DMS79 treated with DMSO at 0.1 percent for 48 hours (cell line): ENCODE measurements around the gene TUBB8.
A peak's percentile ranks its signal among the peaks of the same experiment; 100 is the strongest.
"Not testable (repeated sequence)": the region's sequence is repeated elsewhere in the genome, so short reads cannot be mapped to it uniquely, and the experiment has no call there.

Experiments
- DNase-seq: peaks from one replicate; lab custom pipeline; 2025; lab: John Stamatoyannopoulos, UW

Gene TUBB8

DNA sequence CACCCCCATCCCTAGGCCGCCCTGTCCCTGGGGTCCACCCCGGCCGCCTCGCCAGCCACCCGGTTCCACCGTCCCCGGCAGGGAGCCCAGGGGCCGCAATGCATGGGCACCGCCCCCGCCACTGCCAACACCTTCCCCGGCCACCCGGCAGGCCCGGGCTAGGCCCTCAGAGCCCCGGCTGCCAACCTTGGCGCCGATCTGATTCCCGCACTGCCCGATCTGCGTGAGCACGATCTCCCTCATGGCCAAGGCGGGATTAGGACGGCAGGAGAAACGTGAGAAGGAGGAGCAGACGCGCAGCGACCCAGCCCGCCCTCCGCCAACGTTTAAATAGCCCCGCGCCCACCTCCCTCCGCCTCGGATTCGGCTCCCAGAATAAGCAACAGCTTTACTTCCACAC lies at the start of gene TUBB8:
Gene TUBB8, minus strand, starts transcription at position 301 of the 400 bp plus-strand sequence. Its CDS starts 58 bp downstream, at position 243.
- DNase-seq: no peak

DNA sequence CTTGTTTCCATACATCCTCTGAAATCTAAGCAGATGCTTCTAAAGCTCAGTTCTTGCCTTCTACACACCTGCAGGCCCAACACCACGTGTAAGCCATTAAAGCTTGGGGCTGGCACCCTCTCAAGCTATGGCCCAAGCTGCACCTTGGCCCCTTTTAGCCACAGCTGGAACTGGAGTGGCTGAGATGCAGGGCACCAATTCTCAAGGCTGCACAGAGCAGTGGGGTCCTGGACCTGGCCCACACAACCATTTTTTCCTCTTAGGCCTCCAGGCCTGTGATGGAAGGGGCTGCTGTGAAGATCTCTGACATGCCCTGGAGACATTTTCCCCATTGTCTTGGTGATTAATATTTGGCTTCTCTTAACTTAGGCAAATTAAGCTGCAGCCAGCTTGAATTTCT lies 47.4 kb upstream of the TUBB8 start:
- no peak for DNase-seq

DNA sequence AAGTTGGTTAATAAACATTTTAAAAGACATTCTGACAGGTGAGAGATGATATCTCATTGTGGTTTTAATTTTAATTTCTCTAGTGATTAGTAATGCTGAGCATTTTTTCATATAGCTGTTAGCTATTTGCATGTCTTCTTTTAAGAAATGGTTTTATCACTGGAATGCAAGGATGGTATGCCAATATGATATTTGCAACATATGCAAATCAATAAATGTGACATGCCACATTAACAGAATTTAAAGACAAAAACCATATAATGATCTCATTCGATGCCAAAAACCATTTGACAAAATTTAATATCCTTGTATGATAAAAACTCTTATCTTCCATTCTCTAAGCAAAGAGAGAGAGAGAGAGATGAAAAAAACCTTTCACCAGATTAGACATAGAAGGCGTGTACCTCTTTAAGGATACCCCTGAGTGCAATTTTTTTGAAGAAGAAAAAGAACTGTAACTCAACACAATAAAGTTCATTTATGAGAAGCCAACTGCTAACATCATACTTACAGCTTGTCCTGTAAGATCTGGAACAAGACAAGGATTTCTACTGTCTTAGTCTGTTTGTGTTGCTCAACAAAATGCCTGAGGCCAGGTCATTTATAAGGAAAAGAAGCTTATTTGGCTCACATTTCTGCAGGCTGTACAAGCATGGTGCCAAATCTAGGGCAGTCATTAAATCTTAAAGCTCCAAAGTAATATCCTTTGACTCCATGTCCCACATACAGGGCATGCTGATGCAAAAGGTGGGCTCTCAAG lies 46.4 kb upstream of the TUBB8 start:
- no peak for DNase-seq

DNA sequence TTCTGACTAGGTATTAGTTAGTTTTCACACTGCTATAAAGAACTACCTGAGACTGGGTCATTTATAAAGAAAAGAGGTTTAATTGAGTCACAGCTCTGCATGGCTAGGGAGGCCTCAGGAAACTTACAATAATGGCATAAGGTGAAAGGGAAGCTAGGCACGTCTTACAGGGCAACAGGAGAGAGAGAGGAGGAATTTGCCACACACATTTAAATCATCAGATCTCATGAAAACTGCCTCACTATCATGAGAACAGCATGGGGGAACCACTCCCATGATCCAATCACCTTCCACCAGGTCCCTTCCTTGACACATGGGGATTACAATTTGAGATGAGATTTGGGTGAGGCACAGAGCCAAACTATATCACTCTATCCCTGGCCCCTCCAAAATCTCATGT lies 45.5 kb upstream of the TUBB8 start:
- DNase-seq: no peak

DNA sequence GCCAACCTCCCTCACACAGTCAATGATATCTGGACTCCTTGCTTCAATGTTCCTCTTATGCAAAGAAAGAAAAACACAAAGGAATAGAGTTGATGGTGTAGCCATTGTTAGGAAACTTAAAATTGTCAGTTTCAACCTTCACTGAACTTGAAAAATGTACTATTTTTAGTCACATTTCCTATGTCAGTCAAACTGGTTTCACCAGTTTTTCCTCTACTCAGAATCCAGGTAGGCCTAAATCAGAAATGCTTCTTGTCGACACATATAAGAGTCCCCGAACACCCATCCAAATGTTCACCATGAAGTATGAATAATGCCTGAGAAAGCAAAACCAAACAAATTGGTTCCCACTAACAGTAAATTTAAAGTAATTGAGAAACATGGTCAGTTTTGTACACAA lies 43.8 kb upstream of the TUBB8 start:
- DNase-seq: no peak

DNA sequence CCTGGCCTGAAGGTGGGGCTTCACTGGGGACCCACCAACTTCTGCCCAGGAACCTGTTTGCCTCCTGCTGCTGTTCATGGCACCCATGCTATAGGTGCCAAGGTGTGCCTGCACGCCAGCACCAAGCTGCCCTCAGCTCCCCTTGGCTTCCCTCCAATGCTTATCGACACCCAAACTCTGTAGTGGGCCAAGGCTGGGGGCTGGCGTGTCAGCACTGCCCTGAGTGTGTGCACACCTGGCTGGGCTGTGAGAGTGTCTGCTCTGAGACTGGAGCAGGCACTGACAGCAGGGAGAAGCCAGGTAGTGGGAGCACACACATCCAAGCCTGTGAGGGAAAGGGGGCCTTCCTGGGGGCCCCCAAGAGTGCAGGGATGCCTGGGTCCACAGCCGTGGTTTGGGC lies 43.1 kb upstream of the TUBB8 start:
- DNase-seq: no peak

DNA sequence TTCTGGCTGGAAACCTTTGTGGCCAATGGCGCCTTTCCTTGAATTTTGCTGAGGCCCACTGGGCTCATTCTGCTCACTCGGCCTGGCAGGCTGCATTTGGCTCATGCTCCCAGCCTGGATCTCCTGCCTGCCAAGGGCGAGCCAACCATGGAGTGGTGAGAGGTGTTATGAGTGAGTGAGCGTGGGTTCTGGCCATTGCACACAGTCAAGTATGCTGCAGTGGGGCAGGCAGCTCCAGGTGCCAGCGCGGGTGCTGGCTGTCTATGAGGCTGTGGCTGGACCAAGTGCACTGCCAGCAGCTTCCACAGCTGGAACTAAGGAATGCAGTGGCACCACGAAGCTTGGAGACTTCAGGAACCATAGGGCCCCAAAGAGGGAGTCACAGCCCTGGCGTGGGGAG lies 42.2 kb upstream of the TUBB8 start:
- no peak for DNase-seq

DNA sequence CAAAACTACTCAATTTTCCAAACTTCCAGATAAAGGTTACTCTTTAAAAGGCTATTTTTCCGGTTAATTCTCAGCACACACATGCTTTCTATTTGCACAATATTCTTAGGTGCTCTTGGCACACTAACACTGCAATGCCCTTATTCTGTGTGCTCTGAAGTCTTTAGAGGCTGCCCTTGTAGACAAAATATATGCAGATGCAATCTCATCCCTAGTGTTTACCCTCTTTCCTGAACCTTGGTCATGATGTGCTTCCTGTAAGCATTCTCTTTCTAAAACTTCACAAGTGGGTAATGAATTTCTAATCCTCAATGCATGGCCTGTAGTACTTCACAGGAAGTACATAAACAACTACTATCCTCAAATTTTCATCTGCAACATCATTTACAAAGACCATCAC lies 41.1 kb upstream of the TUBB8 start:
- no peak for DNase-seq

DNA sequence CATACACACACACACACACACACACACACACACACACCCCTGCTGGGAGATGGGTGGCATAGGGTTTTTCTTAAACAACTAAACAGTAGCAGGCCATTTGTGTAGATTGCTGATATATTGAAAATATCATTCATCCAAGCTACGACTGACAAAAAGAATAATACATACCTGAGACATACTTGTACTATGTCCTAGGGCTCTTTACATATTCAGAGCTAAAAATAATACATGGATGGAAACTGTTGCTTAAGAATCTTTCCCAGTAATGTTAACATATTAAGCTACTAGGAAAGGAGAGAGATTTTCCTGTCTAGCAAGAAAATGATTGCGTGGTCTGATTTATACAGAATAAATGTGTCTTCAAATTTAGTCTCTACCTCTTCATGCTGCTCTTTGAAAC lies 40.2 kb upstream of the TUBB8 start:
- DNase-seq: no peak

DNA sequence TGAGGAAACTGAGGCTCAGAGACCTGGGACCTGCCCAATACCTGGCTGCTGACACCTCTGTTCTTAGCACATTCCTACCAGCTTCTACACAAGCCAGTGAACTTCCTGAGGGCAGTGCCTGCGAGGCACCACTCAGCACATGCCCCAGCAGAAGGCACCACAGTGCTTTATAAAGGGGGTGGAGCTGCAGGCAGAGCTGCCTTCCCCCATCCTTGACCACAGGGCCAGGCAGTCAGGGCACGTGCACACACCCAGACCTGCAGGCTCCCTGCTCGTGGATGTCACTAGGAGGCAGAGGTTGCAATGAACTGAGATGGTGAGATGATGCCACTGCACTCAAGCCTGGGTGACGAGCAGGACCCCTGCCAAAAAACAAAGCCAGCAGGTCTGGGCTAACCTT lies 39.2 kb upstream of the TUBB8 start:
- no peak for DNase-seq

DNA sequence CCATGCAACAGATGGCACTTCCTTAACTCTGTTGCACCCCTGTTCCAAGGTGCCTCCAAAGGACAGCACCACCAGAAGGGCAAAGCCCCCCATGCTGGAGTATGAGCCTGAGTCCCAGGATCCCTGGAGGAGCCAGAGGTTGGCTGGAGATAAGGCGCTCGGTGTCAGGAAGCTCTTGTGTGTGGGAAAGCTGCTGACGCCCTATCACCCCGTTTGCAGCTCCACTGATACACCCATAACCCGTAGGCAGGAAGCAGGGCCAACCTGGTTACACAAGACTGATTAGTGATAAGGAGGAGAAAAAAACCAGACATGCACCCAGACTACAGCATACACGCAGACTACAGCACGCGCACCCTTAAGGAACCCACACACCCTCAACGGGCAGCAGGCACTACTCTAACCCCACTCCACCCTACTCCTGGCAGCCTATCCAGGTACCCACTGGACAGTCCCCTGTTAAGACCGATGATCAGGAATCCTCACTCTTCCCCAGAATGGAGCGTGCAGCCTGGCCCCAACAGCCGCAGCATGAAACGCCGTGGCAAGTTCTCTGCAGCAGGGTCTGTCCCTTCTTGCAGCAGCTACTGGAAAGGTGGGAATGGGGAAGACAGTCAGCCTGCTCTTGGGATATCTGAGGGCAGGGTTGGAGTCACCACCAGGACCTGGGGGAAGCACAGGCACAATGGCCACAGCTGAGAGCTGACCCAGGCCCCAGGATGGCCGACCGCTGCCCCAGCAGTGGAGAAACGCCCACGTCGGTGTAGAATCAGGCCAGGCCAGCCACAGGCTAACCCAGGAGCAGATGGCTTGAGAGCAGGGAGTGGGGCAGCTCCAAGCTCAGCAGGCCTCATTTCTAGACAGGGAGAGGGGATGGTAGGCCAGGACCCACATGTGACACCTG lies 38.3 kb upstream of the TUBB8 start:
- no peak for DNase-seq

DNA sequence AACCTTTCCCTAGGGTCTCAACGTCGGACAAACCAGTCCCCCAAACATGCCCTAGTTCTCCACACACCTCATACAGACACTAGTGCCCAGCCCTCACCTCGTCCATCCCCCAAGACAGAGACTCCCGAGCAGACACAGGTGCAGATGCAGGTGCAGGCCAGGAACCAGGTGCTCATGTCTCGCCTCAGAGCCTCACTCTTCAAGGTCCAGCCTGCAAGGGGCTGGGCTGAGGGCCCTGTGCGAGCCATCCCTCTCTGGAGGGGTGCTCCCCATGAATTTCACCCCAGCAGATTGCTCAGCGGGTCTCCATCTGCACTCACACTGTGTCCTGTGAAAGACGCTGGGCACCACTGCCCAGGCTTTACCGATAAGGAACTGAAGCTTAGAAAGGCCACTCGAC lies 36.9 kb upstream of the TUBB8 start:
- DNase-seq: no peak

DNA sequence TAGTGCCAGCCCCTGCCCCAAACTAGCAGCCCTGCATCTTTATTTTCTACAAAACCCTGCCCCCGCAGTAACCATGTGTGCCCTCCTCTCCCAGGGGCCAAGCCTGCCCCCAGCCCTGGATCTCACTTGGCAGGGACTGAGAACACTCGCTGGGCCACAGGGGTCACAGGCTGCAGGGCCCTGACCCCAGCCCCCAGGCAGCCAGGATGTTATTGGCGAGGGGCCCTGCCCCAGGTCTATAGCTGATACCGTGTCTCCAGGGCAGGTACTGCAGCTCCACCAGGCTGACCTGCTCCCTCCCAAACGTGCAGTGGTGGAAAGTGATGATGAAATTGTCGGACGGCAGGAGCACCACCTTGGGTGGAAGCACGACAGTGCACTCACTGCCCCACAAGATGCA lies 35.9 kb upstream of the TUBB8 start:
- DNase-seq: no peak

DNA sequence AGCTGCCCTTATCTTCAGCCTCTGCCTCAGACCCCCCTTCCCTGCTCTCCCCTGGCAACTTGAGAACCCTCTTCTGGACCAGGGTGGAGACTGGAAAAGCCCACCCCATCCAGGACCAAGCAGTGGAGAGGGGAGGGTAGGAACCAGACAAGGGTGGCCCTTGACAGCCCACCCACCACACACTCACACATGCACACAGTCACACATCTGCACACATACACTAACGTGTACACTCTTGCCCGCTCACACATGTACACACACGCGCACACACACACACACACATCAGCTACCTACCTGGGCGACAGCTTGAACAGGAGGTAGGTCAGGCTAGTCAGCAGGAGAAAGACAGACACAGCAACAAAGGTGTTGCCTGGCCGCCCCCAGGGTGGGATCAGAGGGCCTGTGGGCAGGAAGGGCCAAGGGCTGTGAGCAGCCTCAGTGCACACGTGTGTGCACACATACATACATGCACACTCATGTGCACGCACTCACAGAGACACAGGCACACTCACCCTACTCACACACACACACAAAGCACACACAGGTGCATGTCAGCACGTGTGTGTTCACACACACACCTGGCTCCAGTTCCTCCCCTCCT lies 34.9 kb upstream of the TUBB8 start:
- no peak for DNase-seq

DNA sequence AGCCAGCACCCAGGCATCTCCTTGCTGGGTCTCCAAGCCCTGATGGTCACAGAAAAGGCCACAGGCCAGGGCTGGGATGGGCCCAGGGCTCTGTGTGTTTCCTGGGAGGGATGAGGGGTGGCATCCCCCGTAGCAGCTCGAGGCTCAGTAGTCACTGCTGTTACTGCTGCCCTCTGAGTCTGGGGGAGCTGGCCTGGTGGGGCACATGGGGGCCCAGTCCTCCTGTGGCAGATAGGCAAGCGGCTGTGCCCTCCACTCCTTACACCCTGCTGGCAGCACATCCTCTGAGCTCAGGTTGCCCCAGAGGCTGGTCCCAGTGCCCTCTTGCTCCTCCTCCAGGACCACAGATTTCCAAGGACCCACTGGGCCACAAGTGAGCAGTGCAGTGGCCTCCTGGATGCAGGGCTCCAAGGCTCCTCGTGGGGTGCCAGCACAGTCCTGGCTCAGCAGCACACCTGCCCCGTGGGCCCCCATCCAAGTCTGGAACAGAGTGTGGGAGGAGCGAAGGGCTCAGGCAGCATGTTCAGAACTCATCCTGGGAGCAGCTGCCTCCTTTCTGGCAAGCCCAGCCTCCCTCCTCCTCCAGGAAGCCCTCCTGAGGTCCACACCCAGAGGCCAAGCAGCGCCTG lies 31.5 kb upstream of the TUBB8 start:
- DNase-seq: no peak

DNA sequence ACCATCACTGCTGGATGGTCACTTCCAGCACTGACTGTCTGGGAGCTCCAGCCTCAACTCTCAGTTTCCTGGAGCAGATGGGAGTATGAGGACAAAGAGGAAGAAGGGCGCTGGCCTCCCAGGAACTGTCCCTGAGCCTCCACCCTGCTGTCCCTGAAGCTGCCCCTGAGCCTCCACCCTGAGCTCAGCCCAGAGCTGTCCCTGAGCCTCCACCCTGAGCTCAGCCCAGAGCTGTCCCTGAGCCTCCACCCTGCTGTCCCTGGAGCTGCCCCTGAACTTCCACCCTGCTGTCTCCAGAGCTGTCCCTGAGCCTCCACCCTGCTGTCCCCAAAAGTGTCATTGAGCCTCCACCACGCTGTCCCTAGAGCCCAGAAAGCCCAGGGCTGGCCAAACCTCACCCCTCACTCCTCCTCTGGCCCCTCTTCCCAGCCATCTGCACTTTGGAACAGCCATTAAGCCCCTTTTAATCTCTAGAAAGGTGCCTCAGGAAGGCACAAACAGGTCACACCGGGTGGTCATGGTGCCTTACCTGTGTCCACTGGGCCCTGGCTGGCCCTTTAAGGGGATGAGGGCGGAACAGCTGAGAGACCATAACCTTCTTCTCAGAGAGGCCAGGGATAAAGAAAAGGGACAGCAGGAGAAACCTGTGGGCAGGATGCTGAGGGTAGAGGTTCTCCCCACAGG lies 30.6 kb upstream of the TUBB8 start:
- DNase-seq: no peak

DNA sequence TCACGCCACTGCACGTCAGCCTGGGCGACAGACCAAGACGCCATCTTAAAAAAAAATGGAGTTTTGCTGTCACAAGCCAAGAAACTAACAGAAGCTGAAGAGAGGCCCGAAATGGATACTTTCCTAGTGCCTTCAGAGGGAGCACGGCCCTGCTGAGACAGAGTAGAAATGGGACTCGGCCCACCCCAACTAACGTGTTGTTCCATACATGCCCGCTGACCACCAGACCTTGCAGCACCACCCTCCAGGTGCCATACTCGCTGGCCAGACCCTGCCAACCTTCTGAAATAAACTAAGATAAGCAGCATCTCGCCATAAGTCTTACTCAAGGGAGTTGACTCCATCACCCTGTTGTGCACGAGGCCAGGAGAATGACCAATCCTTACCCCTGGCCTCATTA lies 29.5 kb upstream of the TUBB8 start:
- DNase-seq: no peak

DNA sequence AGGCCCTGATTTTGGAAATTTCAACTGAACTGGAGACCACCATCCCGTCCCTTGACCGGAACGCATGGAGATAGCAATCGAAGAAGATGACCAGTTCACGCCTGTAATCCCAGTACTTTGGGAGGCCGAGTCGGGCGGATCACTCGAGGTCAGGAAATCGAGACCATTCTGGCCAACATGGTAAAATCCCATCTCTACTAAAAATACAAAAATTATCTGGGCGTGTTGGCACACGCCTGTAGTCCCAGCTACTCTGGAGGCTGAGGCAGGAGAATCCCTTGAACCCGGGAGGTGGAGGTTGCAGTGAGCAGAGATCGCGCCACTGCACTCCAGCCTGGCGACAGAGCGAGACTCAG lies 25.1 kb upstream of the TUBB8 start:
- DNase-seq: not testable (repeated sequence)

DNA sequence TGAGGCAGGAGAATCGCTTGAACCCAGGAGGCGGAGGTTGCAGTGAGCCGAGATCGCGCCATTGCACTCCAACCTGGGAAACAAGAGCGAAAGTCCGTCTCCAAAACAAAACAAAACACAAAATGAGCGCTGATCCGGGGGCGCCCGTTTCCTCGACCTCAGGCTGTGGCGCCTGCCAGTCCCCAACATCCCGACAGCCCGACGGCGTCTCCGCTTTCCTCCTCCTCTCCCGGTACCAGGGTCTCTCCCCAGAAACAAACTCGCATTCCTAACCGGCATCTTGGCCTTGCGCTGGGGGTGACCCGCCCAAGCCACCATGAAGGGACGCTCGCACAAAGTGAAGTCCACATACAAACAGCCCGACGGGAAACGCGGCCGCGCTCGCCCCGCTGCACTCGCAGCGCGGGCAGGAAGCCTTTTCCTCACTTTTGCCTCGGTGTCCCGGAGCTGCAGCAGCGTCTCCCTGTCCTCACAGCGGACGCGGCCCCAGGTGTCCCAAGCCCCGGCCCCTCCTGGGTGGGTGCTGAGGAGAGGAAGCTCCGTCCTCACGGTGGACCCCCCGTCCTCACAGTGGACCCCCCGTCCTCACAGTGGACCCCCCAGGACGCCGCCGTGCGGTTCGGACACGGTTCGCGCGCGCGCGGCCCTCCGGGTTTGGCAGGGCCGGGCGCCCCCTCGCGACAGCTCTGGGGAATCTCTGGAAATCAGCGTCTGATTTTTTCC lies 24.6 kb upstream of the TUBB8 start:
- DNase-seq: peak; percentile 2

DNA sequence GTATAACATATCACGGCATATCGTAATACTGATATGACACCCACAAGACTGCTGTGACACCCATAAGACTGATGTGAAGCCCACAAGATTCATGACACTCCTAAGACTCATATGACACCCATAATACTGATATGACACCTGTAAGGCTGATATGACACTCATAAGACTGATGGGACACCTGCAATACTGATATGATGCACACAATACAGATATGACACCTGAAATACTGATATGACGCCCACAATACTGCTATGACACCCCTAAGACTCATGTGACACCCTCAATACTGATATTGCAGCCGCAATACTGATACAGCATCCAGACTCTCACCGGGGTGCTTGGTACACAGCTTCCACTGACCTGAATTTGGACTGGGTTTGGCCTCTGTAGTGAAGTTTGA lies 19.1 kb upstream of the TUBB8 start:
- not testable (repeated sequence) for DNase-seq

DNA sequence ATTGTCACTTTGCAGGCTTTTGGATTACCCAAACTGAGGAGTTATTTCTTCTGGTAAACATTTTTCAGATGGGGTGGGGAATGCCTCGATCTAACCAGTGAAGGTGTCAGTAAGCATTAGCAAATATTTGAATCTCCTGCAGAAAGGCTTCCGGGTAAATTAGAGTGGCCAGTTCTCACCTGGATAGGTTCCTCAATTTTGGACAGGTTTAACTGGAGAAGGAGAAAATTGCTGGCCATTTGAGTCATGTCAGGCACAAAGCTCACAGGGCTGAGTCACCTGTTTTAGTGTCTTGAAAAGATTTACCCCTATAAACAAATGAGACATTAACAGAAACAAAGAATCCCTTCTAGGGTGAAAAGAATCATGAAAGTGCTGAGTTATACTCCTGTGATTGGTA lies 830 bp upstream of the TUBB8 start:
- DNase-seq: not testable (repeated sequence)
